ENCODE results near the gene HMGCS2.

- no peak for TF ChIP-seq CTCF (conservative IDR thresholded peaks at IDR 0.05)
- TF ChIP-seq EZH2 (IDR thresholded peaks at IDR 0.05; ENCODE audit: low read depth) = no peak
These were observed 42.7 kb upstream of the HMGCS2 start, which contains the start of gene REG4 for GRCh38 chr1:119811387-119811786.
